Measurements from ENCODE around the gene ITGA8. TPM values are rescaled to one million over a fixed set of nuclear protein-coding genes. Genes with fewer than 3 reads are reported as not detected.

ITGA8 gene
- total and polyA plus RNA-seq, 8 donors = 1.7 to 55.8 (median 22.0) TPM

- TF ChIP-seq POLR2A (IDR thresholded peaks at IDR 0.05) = no peak
- TF ChIP-seq POLR2AphosphoS5 (IDR thresholded peaks at IDR 0.05) = no peak
- TF ChIP-seq EP300 (IDR thresholded peaks at IDR 0.05) = no peak
- TF ChIP-seq, protein P1, sequence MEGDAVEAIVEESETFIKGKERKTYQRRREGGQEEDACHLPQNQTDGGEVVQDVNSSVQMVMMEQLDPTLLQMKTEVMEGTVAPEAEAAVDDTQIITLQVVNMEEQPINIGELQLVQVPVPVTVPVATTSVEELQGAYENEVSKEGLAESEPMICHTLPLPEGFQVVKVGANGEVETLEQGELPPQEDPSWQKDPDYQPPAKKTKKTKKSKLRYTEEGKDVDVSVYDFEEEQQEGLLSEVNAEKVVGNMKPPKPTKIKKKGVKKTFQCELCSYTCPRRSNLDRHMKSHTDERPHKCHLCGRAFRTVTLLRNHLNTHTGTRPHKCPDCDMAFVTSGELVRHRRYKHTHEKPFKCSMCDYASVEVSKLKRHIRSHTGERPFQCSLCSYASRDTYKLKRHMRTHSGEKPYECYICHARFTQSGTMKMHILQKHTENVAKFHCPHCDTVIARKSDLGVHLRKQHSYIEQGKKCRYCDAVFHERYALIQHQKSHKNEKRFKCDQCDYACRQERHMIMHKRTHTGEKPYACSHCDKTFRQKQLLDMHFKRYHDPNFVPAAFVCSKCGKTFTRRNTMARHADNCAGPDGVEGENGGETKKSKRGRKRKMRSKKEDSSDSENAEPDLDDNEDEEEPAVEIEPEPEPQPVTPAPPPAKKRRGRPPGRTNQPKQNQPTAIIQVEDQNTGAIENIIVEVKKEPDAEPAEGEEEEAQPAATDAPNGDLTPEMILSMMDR (IDR thresholded peaks at IDR 0.05) = no peak
- H3K4me1 ChIP-seq = no peaks in the 10 kb centered on the region
- no peaks in the 10 kb centered on the region for H3K36me3 ChIP-seq
- H3K9me3 ChIP-seq = no peaks in the 10 kb centered on the region
- H3K27ac ChIP-seq = no peak overlapping the region
- intact Hi-C loops (cut with DNase I; ENCODE audit: low total_unique reads) = no loop called here
- no peak for DNase-seq
- no peaks in the 10 kb centered on the region for H3K27me3 ChIP-seq
- 70 to 90% (median 79%) methylated on average over 1 of the region's 1 CpG for WGBS, 5 donors
- H3K4me3 ChIP-seq = no peak overlapping the region
These were observed 14.4 kb downstream of the ITGA8 start for GRCh38 chr10:15705298-15705697.

- TF ChIP-seq POLR2A (IDR thresholded peaks at IDR 0.05) (no peak), EP300 (IDR thresholded peaks at IDR 0.05) (no peak), POLR2AphosphoS5 (IDR thresholded peaks at IDR 0.05) (no peak)
- TF ChIP-seq, protein P1 (IDR thresholded peaks at IDR 0.05) = no peak
- WGBS, 5 donors = 70 to 85% (median 74%) methylated on average over 2 of the region's 2 CpGs
- Histone ChIP-seq H3K4me1 (no peaks in the 10 kb centered on the region), H3K36me3 (no peaks in the 10 kb centered on the region), H3K27ac (no peak overlapping the region), H3K27me3 (no peaks in the 10 kb centered on the region), H3K9me3 (no peaks in the 10 kb centered on the region), H3K4me3 (no peak overlapping the region)
- DNase-seq = no peak
- intact Hi-C loops (cut with DNase I; ENCODE audit: low total_unique reads) = no loop called here
These were observed 15.1 kb downstream of the ITGA8 start for GRCh38 chr10:15704581-15704968.

GRCh38 chr10:15703944-15704580, 15.7 kb downstream of the ITGA8 start:
- 79 to 92% (median 90%) methylated on average over 4 of the region's 4 CpGs for WGBS, 5 donors
- H3K9me3 ChIP-seq = no peaks in the 10 kb centered on the region

GRCh38 chr10:15703151-15703880, 16.4 kb downstream of the ITGA8 start:
- Histone ChIP-seq H3K36me3 (no peaks in the 10 kb centered on the region), H3K9me3 (no peaks in the 10 kb centered on the region), H3K27ac (no peak overlapping the region), H3K4me1 (no peaks in the 10 kb centered on the region), H3K4me3 (no peak overlapping the region), H3K27me3 (no peaks in the 10 kb centered on the region)
- intact Hi-C loops (cut with DNase I; ENCODE audit: low total_unique reads) = no loop called here
- 68 to 76% (median 72%) methylated on average over 4 of the region's 4 CpGs for WGBS, 5 donors
- DNase-seq = no peak
- no peak for TF ChIP-seq POLR2A (IDR thresholded peaks at IDR 0.05)
- TF ChIP-seq EP300 (IDR thresholded peaks at IDR 0.05) = no peak
- TF ChIP-seq, protein P1 (IDR thresholded peaks at IDR 0.05) = no peak
- no peak for TF ChIP-seq POLR2AphosphoS5 (IDR thresholded peaks at IDR 0.05)

More at GRCh38 chr10:15703944-15704580, 15.7 kb downstream of the ITGA8 start:
- Histone ChIP-seq H3K4me1 (no peaks in the 10 kb centered on the region), H3K4me3 (no peak overlapping the region), H3K27ac (no peak overlapping the region), H3K36me3 (no peaks in the 10 kb centered on the region), H3K27me3 (no peaks in the 10 kb centered on the region)
- no peak for DNase-seq
- intact Hi-C loops (cut with DNase I; ENCODE audit: low total_unique reads) = no loop called here
- TF ChIP-seq, protein P1 (IDR thresholded peaks at IDR 0.05) = no peak
- TF ChIP-seq POLR2AphosphoS5 (IDR thresholded peaks at IDR 0.05) (no peak), EP300 (IDR thresholded peaks at IDR 0.05) (no peak), POLR2A (IDR thresholded peaks at IDR 0.05) (no peak)

Data from stomach (tissue), 9 donors.